HepG2 (cell line): ENCODE data around the gene PYY. TPM values are rescaled to one million over a fixed set of nuclear protein-coding genes. Genes with fewer than 3 reads are reported as not detected.

Experiments used
- HHEX ChIP-seq: IDR thresholded peaks from 2 replicates; pipeline ENCODE4 v1.6.1; 2016; ENCODE audit warnings: control low read depth
- KDM3A ChIP-seq: IDR thresholded peaks from 2 replicates; pipeline ENCODE4 v1.6.1; 2018; ENCODE audit warnings: low read depth, missing compliant biosample characterization
- KDM5B ChIP-seq: sonication (generic); formaldehyde crosslinking; IDR thresholded peaks from 2 replicates; pipeline ENCODE4 v1.4.0; 2020; ENCODE audit warnings: missing genetic modification reagents, mild to moderate bottlenecking, borderline replicate concordance
- MED8 ChIP-seq: sonication (generic); formaldehyde crosslinking; IDR thresholded peaks from 2 replicates; pipeline ENCODE4 v1.8.1; 2023; ENCODE audit warnings: mild to moderate bottlenecking, missing genetic modification reagents; ENCODE audit not compliant: insufficient replicate concordance
- NR2F1 ChIP-seq, 2 experiments: fragments of 450-650 bp in 1 of 2; formaldehyde crosslinking in 1 of 2; IDR thresholded peaks; 2 replicates each; pipeline versions ENCODE4 v1.5.0 to v1.6.1; 2016 to 2020; ENCODE audit warnings: mild to moderate bottlenecking in 1 of 2, missing compliant biosample characterization in 1 of 2, missing genetic modification reagents in 1 of 2, moderate library complexity in 1 of 2
- SALL1 ChIP-seq: sonication (generic); formaldehyde crosslinking; IDR thresholded peaks from 2 replicates; pipeline ENCODE4 v1.8.0; 2022; ENCODE audit warnings: mild to moderate bottlenecking, missing genetic modification reagents
- TCF12 ChIP-seq, 2 experiments: fragments of 450-650 bp in 1 of 2; sonication (generic) in 1 of 2; formaldehyde crosslinking in 1 of 2; IDR thresholded peaks; 2 replicates each; pipeline versions ENCODE4 v1.6.1 to v1.8.0; 2017 to 2022; ENCODE audit warnings: antibody characterized with exemption in 1 of 2, mild to moderate bottlenecking in 1 of 2, missing genetic modification reagents in 1 of 2, moderate library complexity in 1 of 2
- ZBTB1 ChIP-seq: sonication (generic); formaldehyde crosslinking; IDR thresholded peaks from 2 replicates; pipeline ENCODE4 v1.4.0; 2020; ENCODE audit warnings: missing genetic modification reagents, borderline replicate concordance
- ZBTB21 ChIP-seq: sonication (generic); formaldehyde crosslinking; IDR thresholded peaks from 2 replicates; pipeline ENCODE4 v1.4.0; 2020; ENCODE audit warnings: missing genetic modification reagents
- ZFAT ChIP-seq: sonication (generic); formaldehyde crosslinking; conservative IDR thresholded peaks from 2 replicates; pipeline ENCODE4 v1.8.1; 2023; ENCODE audit warnings: missing genetic modification reagents, inconsistent platforms
- ZNF329 ChIP-seq: sonication (generic); formaldehyde crosslinking; IDR thresholded peaks from 2 replicates; pipeline ENCODE4 v1.9.0; 2021; ENCODE audit warnings: low read depth, mild to moderate bottlenecking, missing genetic modification reagents
- ZNF331 ChIP-seq: sonication (generic); formaldehyde crosslinking; IDR thresholded peaks from 2 replicates; pipeline ENCODE4 v1.4.0; 2020; ENCODE audit warnings: missing genetic modification reagents
- polyA plus RNA-seq, 8 experiments: library from polyadenylated mRNA; depleted of rRNA in 3 of 8; stranded (reverse) in 7 of 8; unstranded in 1 of 8; fragments of >200 nt; fragmentation: Illumina TruSeq in 4 of 8; extraction: Trizol in 4 of 8; gene quantifications; 2 replicates each; pipeline versions ENCODE4 v1.2.1 to v1.2.3, GENCODE V29; 2011 to 2016; ENCODE audit warnings: low read depth in 4 of 8, missing spikeins in 1 of 8, mixed read lengths in 1 of 8; ENCODE audit not compliant: insufficient read depth in 1 of 8
- total RNA-seq, 5 experiments: library from RNA; depleted of rRNA; stranded (reverse); fragments of >200 nt; fragmentation: Illumina TruSeq; extraction: Trizol; gene quantifications; 2 replicates each; pipeline ENCODE4 v1.2.3, GENCODE V29; 2016; ENCODE audit warnings: low read depth in 1 of 5
- TF ChIP-seq, protein P1 (sequence below), 2 experiments: IDR thresholded peaks; 2 replicates each; pipeline ENCODE4 v1.6.1; 2011 to 2012; ENCODE audit warnings: low read length in 2 of 2, borderline replicate concordance in 1 of 2, low read depth in 1 of 2, mild to moderate bottlenecking in 1 of 2, moderate library complexity in 1 of 2
- TF ChIP-seq, protein P2 (sequence below): fragments of 450-650 bp; IDR thresholded peaks from 2 replicates; pipeline ENCODE4 v1.6.1; 2016
- TF ChIP-seq, protein P3 (sequence below): sonication (generic); formaldehyde crosslinking; IDR thresholded peaks from 2 replicates; pipeline ENCODE4 v1.5.1; 2020; ENCODE audit warnings: missing genetic modification reagents, mild to moderate bottlenecking, borderline replicate concordance
- TF ChIP-seq, protein P4 (sequence below): sonication (generic); formaldehyde crosslinking; IDR thresholded peaks from 2 replicates; pipeline ENCODE4 v1.8.0; 2022; ENCODE audit warnings: low read depth, missing genetic modification reagents
- TF ChIP-seq, protein P5 (sequence below): sonication (generic); formaldehyde crosslinking; IDR thresholded peaks from 2 replicates; pipeline ENCODE4 v1.8.1; 2023; ENCODE audit warnings: mild to moderate bottlenecking, moderate library complexity, missing genetic modification reagents

The PYY gene
- total and polyA plus RNA-seq, 2 of the 13 experiments (the other 11 are each of a cell fraction or from before 2014, with no cell fraction given): 0.25 TPM; not detected in 1

DNA sequence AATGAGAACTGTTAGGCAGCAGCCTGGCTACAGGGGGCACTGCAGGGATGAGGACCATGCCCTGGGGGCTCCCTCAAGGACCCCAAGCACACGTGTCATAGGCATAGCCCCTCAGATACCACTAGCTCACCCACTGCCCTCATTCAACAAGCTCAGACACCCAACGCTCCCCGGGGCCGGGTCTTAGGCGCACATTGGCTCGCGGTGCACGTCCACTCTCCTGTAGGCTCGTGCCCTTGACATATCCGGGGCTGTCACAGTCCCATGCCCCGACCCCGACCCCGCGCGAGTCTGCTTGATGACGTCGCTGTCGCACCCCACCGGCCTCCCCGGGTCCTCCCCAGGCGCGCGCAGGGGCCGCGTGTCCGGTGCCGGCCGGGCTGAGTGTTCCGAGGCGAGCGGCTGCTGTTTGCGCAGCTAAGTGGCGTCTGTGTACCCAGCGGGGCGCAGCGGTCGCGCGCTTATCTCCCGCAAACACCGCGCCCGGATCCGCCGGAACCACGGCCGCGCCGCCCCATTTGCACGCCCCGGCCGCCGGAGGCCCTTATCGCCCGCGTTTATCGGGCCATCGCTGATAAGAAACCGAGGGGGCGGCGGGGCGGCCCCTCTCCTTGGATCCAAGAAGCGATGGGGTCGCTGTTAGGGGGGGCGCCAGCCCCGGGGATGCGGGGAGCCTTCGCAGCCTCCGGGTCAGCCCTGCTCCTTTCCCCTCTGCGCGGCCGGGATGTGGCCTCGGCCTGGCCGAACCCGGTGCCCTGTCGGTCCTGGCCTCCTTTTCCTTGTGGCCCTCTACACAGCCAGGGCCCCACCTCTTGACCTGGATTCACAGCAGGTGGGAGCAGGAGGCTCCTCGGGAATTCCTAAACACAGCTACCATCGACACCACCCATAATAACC lies 30.0 kb upstream of the PYY start (continued):
- TF ChIP-seq, protein P1, sequence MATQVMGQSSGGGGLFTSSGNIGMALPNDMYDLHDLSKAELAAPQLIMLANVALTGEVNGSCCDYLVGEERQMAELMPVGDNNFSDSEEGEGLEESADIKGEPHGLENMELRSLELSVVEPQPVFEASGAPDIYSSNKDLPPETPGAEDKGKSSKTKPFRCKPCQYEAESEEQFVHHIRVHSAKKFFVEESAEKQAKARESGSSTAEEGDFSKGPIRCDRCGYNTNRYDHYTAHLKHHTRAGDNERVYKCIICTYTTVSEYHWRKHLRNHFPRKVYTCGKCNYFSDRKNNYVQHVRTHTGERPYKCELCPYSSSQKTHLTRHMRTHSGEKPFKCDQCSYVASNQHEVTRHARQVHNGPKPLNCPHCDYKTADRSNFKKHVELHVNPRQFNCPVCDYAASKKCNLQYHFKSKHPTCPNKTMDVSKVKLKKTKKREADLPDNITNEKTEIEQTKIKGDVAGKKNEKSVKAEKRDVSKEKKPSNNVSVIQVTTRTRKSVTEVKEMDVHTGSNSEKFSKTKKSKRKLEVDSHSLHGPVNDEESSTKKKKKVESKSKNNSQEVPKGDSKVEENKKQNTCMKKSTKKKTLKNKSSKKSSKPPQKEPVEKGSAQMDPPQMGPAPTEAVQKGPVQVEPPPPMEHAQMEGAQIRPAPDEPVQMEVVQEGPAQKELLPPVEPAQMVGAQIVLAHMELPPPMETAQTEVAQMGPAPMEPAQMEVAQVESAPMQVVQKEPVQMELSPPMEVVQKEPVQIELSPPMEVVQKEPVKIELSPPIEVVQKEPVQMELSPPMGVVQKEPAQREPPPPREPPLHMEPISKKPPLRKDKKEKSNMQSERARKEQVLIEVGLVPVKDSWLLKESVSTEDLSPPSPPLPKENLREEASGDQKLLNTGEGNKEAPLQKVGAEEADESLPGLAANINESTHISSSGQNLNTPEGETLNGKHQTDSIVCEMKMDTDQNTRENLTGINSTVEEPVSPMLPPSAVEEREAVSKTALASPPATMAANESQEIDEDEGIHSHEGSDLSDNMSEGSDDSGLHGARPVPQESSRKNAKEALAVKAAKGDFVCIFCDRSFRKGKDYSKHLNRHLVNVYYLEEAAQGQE (IDR thresholded peaks at IDR 0.05; ENCODE audit: borderline replicate concordance in 1 of 2, low read depth in 1 of 2, low read length in 2 of 2): peak in 1 of 2 experiments; percentile 45; a peak in 2 of 4 replicates
- TF ChIP-seq, protein P2, sequence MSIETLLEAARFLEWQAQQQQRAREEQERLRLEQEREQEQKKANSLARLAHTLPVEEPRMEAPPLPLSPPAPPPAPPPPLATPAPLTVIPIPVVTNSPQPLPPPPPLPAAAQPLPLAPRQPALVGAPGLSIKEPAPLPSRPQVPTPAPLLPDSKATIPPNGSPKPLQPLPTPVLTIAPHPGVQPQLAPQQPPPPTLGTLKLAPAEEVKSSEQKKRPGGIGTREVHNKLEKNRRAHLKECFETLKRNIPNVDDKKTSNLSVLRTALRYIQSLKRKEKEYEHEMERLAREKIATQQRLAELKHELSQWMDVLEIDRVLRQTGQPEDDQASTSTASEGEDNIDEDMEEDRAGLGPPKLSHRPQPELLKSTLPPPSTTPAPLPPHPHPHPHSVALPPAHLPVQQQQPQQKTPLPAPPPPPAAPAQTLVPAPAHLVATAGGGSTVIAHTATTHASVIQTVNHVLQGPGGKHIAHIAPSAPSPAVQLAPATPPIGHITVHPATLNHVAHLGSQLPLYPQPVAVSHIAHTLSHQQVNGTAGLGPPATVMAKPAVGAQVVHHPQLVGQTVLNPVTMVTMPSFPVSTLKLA: no peak
- TF ChIP-seq NR2F1 (CRISPR knock-in tag; IDR thresholded peaks at IDR 0.05) (no peak), ZBTB21 (peak; percentile 52; the same call in 1 of the 2 replicates), MED8 (peak; percentile 66), ZNF329 (CRISPR knock-in tag) (peak; percentile 86; the same call in 1 of the 2 replicates), KDM3A (CRISPR knock-in tag) (peak; percentile 88), ZBTB1 (CRISPR knock-in tag) (peak; percentile 83; the same call in 1 of the 2 replicates), HHEX (CRISPR knock-in tag) (peak; percentile 26; the same call in 1 of the 2 replicates), SALL1 (CRISPR knock-in tag) (peak; percentile 97), ZFAT (CRISPR knock-in tag) (peak; percentile 42; the same call in 1 of the 2 replicates), TCF12 (IDR thresholded peaks at IDR 0.05) (no peak), TCF12 (CRISPR knock-in tag; IDR thresholded peaks at IDR 0.05) (peak; percentile 99), ZNF331 (CRISPR knock-in tag) (peak; percentile 89), KDM5B (peak; percentile 95)
- TF ChIP-seq, protein P3, sequence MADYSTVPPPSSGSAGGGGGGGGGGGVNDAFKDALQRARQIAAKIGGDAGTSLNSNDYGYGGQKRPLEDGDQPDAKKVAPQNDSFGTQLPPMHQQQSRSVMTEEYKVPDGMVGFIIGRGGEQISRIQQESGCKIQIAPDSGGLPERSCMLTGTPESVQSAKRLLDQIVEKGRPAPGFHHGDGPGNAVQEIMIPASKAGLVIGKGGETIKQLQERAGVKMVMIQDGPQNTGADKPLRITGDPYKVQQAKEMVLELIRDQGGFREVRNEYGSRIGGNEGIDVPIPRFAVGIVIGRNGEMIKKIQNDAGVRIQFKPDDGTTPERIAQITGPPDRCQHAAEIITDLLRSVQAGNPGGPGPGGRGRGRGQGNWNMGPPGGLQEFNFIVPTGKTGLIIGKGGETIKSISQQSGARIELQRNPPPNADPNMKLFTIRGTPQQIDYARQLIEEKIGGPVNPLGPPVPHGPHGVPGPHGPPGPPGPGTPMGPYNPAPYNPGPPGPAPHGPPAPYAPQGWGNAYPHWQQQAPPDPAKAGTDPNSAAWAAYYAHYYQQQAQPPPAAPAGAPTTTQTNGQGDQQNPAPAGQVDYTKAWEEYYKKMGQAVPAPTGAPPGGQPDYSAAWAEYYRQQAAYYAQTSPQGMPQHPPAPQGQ: peak; percentile 92; the same call in 1 of the 2 replicates
- TF ChIP-seq, protein P4, sequence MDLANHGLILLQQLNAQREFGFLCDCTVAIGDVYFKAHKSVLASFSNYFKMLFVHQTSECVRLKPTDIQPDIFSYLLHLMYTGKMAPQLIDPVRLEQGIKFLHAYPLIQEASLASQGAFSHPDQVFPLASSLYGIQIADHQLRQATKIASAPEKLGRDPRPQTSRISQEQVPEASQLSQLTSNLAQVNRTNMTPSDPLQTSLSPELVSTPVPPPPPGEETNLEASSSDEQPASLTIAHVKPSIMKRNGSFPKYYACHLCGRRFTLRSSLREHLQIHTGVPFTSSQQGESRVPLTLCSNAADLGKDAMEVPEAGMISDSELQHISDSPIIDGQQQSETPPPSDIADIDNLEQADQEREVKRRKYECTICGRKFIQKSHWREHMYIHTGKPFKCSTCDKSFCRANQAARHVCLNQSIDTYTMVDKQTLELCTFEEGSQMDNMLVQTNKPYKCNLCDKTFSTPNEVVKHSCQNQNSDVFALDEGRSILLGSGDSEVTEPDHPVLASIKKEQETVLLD (CRISPR knock-in tag): peak; percentile 96
- TF ChIP-seq, protein P5, sequence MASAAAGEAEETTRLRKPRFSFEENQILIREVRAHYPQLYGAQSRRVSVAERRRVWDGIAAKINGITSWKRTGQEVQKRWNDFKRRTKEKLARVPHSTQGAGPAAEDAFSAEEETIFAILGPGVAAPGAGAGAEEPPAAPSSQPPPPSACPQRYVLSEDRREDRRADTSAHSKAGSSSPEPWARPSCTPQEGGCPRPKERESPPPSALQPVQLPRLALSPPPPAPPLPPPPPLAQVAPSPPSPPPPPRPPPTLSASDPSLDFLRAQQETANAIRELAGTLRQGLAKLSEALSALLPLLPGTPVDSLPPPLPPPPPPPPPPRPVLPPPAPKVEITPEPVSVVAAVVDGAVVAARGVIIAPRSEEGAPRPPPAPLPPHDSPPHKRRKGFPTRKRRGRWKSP (CRISPR knock-in tag): peak; percentile 99
